Panc1 (cell line): Measurements from ENCODE around the gene LAG3. TPM values are rescaled to one million over a fixed set of nuclear protein-coding genes. Genes with fewer than 3 reads are reported as not detected.

Experiments used
- ATAC-seq: fragments of 200-7000 bp; cut with Tn5 transposase; 2 replicates; pipeline ENCODE4 v1.9.1; 2020; ENCODE audit warnings: mild to moderate bottlenecking, moderate library complexity
- BruUV-seq: library from RNA; stranded (reverse); fragments of 400-500 nt; replicated peaks from 2 replicates; lab custom pipeline; 2021; lab: Mats Ljungman, UMichigan
- CTCF ChIA-PET: fragments of 300-600 bp; sonication (Branson Sonifier 250); formaldehyde crosslinking; loops from one replicate; lab custom pipeline; 2022; ENCODE audit warnings: antibody characterized with exemption; lab: Charles Lee
- POLR2A ChIA-PET: fragments of 300-600 bp; sonication (Branson Sonifier 250); formaldehyde crosslinking; loops from one replicate; lab custom pipeline; 2022; ENCODE audit warnings: antibody characterized with exemption; lab: Charles Lee
- DNase-seq: peaks from one replicate; pipeline ENCODE4 v3.0.0-alpha.2; 2010; ENCODE audit warnings: low read depth, low spot score
- H3K27ac ChIP-seq: 2 replicates; pipeline ENCODE4 v1.5.1; 2011; ENCODE audit warnings: mild to moderate bottlenecking, low read length, inconsistent platforms
- H3K27me3 ChIP-seq: fragments of 200-500 bp; sonication (Bioruptor generic); 2 replicates; pipeline ENCODE4 v1.6.0; 2014; ENCODE audit warnings: low read length, inconsistent platforms; ENCODE audit not compliant: control insufficient read depth, insufficient read depth
- H3K36me3 ChIP-seq: fragments of 200-500 bp; sonication (Bioruptor generic); 2 replicates; pipeline ENCODE4 v1.5.1; 2014; ENCODE audit warnings: inconsistent platforms, mild to moderate bottlenecking, low read length, moderate library complexity; ENCODE audit not compliant: control insufficient read depth, insufficient read depth
- H3K4me1 ChIP-seq: 2 replicates; pipeline ENCODE4 v1.5.1; 2011; ENCODE audit warnings: inconsistent platforms, mild to moderate bottlenecking, low read length, moderate library complexity; ENCODE audit not compliant: control insufficient read depth, insufficient read depth
- H3K4me3 ChIP-seq, 2 experiments: 2 replicates each; pipeline ENCODE4 v1.5.1; 2011 to 2012; ENCODE audit warnings: low read depth in 2 of 2, low read length in 2 of 2, mild to moderate bottlenecking in 2 of 2, inconsistent platforms in 1 of 2, moderate library complexity in 1 of 2
- H3K9me3 ChIP-seq: fragments of 200-500 bp; sonication (Bioruptor generic); 2 replicates; pipeline ENCODE4 v1.5.1; 2014; ENCODE audit warnings: low read depth, mild to moderate bottlenecking, inconsistent platforms, low read length, moderate library complexity; ENCODE audit not compliant: control insufficient read depth, insufficient read depth
- CTCF ChIP-seq: fragments of 450-650 bp; IDR thresholded peaks from 2 replicates; pipeline ENCODE4 v1.5.1; 2017; ENCODE audit warnings: mild to moderate bottlenecking
- POLR2AphosphoS5 ChIP-seq: IDR thresholded peaks from 2 replicates; pipeline ENCODE4 v1.6.1; 2012; ENCODE audit warnings: mild to moderate bottlenecking, low read depth, low read length, moderate library complexity
- REST ChIP-seq, 2 experiments: IDR thresholded peaks; 2 replicates each; pipeline ENCODE4 v1.6.1; 2011 to 2012; ENCODE audit warnings: low read depth in 2 of 2, control low read depth in 1 of 2, low read length in 1 of 2, mild to moderate bottlenecking in 1 of 2, moderate library complexity in 1 of 2; ENCODE audit not compliant: insufficient read depth in 1 of 2
- SIN3A ChIP-seq: IDR thresholded peaks from 2 replicates; pipeline ENCODE4 v1.6.1; 2012; ENCODE audit warnings: low read depth, mild to moderate bottlenecking, low read length, moderate library complexity, borderline replicate concordance; ENCODE audit not compliant: insufficient read depth
- TCF7L2 ChIP-seq: IDR thresholded peaks from 2 replicates; pipeline ENCODE4 v1.6.1; 2011; ENCODE audit warnings: mild to moderate bottlenecking, low read depth, low read length, inconsistent platforms
- in situ Hi-C: cut with HindIII; loops from 2 replicates; pipeline ENCODE4 v1.10.0; 2016; ENCODE audit warnings: low sequenced_read_pairs, low pct_unique_long_range_greater_than_20kb
- intact Hi-C: fragments of 100-400 bp; cut with micrococcal nuclease; formaldehyde crosslinking; loops from one replicate; pipeline ENCODE4 v1.10.0; 2022; ENCODE audit not compliant: unreplicated experiment
- total RNA-seq: library from RNA; stranded (reverse); gene quantifications from one replicate; pipeline ENCODE4 v1.2.1, GENCODE V29; 2021; ENCODE audit not compliant: unreplicated experiment

Gene LAG3
- total RNA-seq, 1 experiment from 2014 or later, result 2.7 TPM

GRCh38 chr12:6747216-6747615 lies 25.1 kb upstream of the LAG3 start:
- TF ChIP-seq REST (IDR thresholded peaks at IDR 0.05; ENCODE audit: insufficient read depth in 1 of 2, low read depth in 2 of 2, low read length in 1 of 2) (no peak), SIN3A (no peak), TCF7L2 (no peak), POLR2AphosphoS5 (no peak), CTCF (no peak)
- H3K36me3 ChIP-seq, result peaks cover 10% of the 10 kb centered on the region
- no peak overlapping the region for H3K4me3 ChIP-seq
- peaks cover 8% of the 10 kb centered on the region for H3K4me1 ChIP-seq
- in situ Hi-C loops, result no loop called here
- no peak overlapping the region for H3K27ac ChIP-seq
- DNase-seq (no peak), ATAC-seq (no peak)
- H3K9me3 ChIP-seq, result no peaks in the 10 kb centered on the region
- intact Hi-C loops, result no loop called here
- H3K27me3 ChIP-seq, result no peaks in the 10 kb centered on the region
- CTCF ChIA-PET, result no interaction called here
- no TSS peak for BruUV-seq
- POLR2A ChIA-PET, result no interaction called here

GRCh38 chr12:6748761-6749160 lies 23.6 kb upstream of the LAG3 start:
- BruUV-seq, result no TSS peak
- Histone ChIP-seq H3K4me1 (peaks cover 9% of the 10 kb centered on the region), H3K36me3 (peaks cover 10% of the 10 kb centered on the region), H3K27me3 (no peaks in the 10 kb centered on the region), H3K27ac (no peak overlapping the region), H3K9me3 (no peaks in the 10 kb centered on the region), H3K4me3 (no peak overlapping the region)
- TF ChIP-seq REST (IDR thresholded peaks at IDR 0.05; ENCODE audit: insufficient read depth in 1 of 2, low read depth in 2 of 2, low read length in 1 of 2) (no peak), POLR2AphosphoS5 (no peak), TCF7L2 (no peak), CTCF (no peak), SIN3A (no peak)
- intact Hi-C loops (no loop called here), in situ Hi-C loops (no loop called here)
- no peak for DNase-seq
- ChIA-PET CTCF (no interaction called here), POLR2A (no interaction called here)
- ATAC-seq, result no peak
